NB4 (cell line): ENCODE measurements around the gene ASB18.

Experiments used
- CTCF ChIP-seq: IDR thresholded peaks from one replicate; pipeline ENCODE4 v1.5.1; 2012; ENCODE audit warnings: low read depth, low read length
- MAX ChIP-seq: IDR thresholded peaks from 2 replicates; pipeline ENCODE4 v1.6.1; 2011; ENCODE audit warnings: low read depth, low read length
- MYC ChIP-seq: IDR thresholded peaks from 2 replicates; pipeline ENCODE4 v1.6.1; 2011; ENCODE audit warnings: low read depth, low read length
- POLR2A ChIP-seq: IDR thresholded peaks from 2 replicates; pipeline ENCODE4 v1.6.1; 2011; ENCODE audit warnings: mild to moderate bottlenecking; ENCODE audit not compliant: insufficient read length; ENCODE audit errors: extremely low read depth

GRCh38 chr2:236178890-236179235 lies 85.3 kb downstream of the ASB18 start:
- TF ChIP-seq MAX (no peak), MYC (no peak), POLR2A (no peak), CTCF (no peak)
